Tibial nerve (tissue), 4 donors: ENCODE measurements around the gene PSME1. TPM values are rescaled to one million over a fixed set of nuclear protein-coding genes. Genes with fewer than 3 reads are reported as not detected.

Experiments used
- DNase-seq, 2 donors: peaks; one replicate each; pipeline ENCODE4 v3.0.0-alpha.2; 2019; ENCODE audit warnings: low spot score in 2 of 2
- H3K27ac ChIP-seq, 4 donors: fragments of 200-600 bp; sonication (generic) in 3 of 4; one replicate each; pipeline ENCODE4 v1.5.1; 2017 to 2019; ENCODE audit warnings: mild to moderate bottlenecking in 1 of 4
- H3K27me3 ChIP-seq, 2 donors: fragments of 200-600 bp; sonication (generic) in 1 of 2; one replicate each; pipeline versions ENCODE4 v1.5.1 to v1.6.0; 2017 to 2019
- H3K36me3 ChIP-seq, 3 donors: fragments of 200-600 bp; sonication (generic); one replicate each; pipeline ENCODE4 v1.5.1; 2018 to 2019
- H3K4me1 ChIP-seq, 4 donors: fragments of 200-600 bp; sonication (generic) in 3 of 4; one replicate each; pipeline ENCODE4 v1.5.1; 2017 to 2019
- H3K4me3 ChIP-seq, 4 donors: fragments of 200-600 bp; sonication (generic) in 3 of 4; one replicate each; pipeline ENCODE4 v1.5.1; 2017 to 2019; ENCODE audit warnings: mild to moderate bottlenecking in 1 of 4, moderate library complexity in 1 of 4
- H3K9me3 ChIP-seq, 4 donors: fragments of 200-600 bp; sonication (generic) in 3 of 4; one replicate each; pipeline ENCODE4 v1.5.1; 2017 to 2019
- EP300 ChIP-seq, 2 donors: sonication (generic); formaldehyde crosslinking; IDR thresholded peaks; one replicate each; pipeline ENCODE4 v1.6.1; 2017; ENCODE audit warnings: antibody characterized with exemption in 2 of 2, mild to moderate bottlenecking in 1 of 2
- POLR2A ChIP-seq, 2 donors: fragments of 450-650 bp; IDR thresholded peaks; one replicate each; pipeline ENCODE4 v1.6.1; 2017; ENCODE audit warnings: antibody characterized with exemption in 2 of 2, mild to moderate bottlenecking in 2 of 2, moderate library complexity in 2 of 2
- WGBS, 2 donors: methylation state at CpG; one replicate each; pipeline ENCODE4 v1.1.5; 2018; 5-methylcytosine and 5-hydroxymethylcytosine counted together
- small RNA-seq: library from RNA; depleted of rRNA; stranded (forward); fragments of <200 nt; gene quantifications from one replicate; pipeline ENCODE3, GENCODE V24; 2016
- total RNA-seq, 4 donors: library from RNA; depleted of rRNA; stranded (reverse); fragments of >200 nt; gene quantifications; one replicate each; pipeline ENCODE4 v1.1.0, GENCODE V29; 2016
- TF ChIP-seq, protein P1 (sequence below), 5 experiments: fragments of 200-600 bp in 3 of 5; fragments of 450-650 bp in 2 of 5; sonication (generic) in 3 of 5; IDR thresholded peaks; one replicate each; pipeline ENCODE4 v1.5.1; 2016 to 2019; ENCODE audit warnings: antibody characterized with exemption in 5 of 5, mild to moderate bottlenecking in 3 of 5, moderate library complexity in 2 of 5

PSME1 gene
- total RNA-seq, 4 donors from 2014 or later = 96.9 to 130 (median 110) TPM

GRCh38 chr14:24187539-24187915 lies 51.5 kb downstream of the PSME1 start:
- peaks cover 0 to 73% (median 2%) of the 10 kb centered on the region in 3 donors for H3K36me3 ChIP-seq
- DNase-seq = no peak
- TF ChIP-seq POLR2A (IDR thresholded peaks at IDR 0.05) (no peak), EP300 (IDR thresholded peaks at IDR 0.05) (no peak)
- TF ChIP-seq, protein P1, sequence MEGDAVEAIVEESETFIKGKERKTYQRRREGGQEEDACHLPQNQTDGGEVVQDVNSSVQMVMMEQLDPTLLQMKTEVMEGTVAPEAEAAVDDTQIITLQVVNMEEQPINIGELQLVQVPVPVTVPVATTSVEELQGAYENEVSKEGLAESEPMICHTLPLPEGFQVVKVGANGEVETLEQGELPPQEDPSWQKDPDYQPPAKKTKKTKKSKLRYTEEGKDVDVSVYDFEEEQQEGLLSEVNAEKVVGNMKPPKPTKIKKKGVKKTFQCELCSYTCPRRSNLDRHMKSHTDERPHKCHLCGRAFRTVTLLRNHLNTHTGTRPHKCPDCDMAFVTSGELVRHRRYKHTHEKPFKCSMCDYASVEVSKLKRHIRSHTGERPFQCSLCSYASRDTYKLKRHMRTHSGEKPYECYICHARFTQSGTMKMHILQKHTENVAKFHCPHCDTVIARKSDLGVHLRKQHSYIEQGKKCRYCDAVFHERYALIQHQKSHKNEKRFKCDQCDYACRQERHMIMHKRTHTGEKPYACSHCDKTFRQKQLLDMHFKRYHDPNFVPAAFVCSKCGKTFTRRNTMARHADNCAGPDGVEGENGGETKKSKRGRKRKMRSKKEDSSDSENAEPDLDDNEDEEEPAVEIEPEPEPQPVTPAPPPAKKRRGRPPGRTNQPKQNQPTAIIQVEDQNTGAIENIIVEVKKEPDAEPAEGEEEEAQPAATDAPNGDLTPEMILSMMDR (IDR thresholded peaks at IDR 0.05) = no peak
- H3K27me3 ChIP-seq = no peaks in the 10 kb centered on the region
- WGBS, 2 donors = 81 to 89% methylated on average over 2 of the region's 2 CpGs
- H3K4me1 ChIP-seq = peaks cover 0 to 34% (median 11%) of the 10 kb centered on the region in 4 donors
- no peaks in the 10 kb centered on the region for H3K9me3 ChIP-seq
- H3K27ac ChIP-seq = peak overlapping the region in 1 of 4 donors; percentile 87
- H3K4me3 ChIP-seq = peak overlapping the region in 2 of 4 donors; percentile 59 to 86

Small RNA genes within 50 kb of the gene (small RNA-seq; reads per million reads assigned to genes)
- gene IPO4 = not detected
- gene IRF9 = not detected
- gene RNA5SP383 = not detected

Other genes starting within 250 kb of the PSME1 start
- gene DHRS4, start 182.4 kb upstream of the PSME1 start, total RNA-seq = 10 to 100 TPM; 28.8 to 61.5 (median 49.8) TPM
- gene DHRS4L2, start 147.3 kb upstream of the PSME1 start, total RNA-seq = 10 to 100 TPM; 15.3 to 19.6 (median 17.7) TPM
- gene CARMIL3, start 84.2 kb upstream of the PSME1 start, total RNA-seq = under 1 TPM in 3 of 4 donors, not detected in 1; 0.42 to 0.60 (median 0.44) TPM
- not detected for gene CPNE6, start 64.6 kb upstream of the PSME1 start, total RNA-seq
- 10 to 100 TPM; 28.9 to 49.2 (median 34.3) TPM for gene PCK2, start 41.9 kb upstream of the PSME1 start, total RNA-seq
- gene DCAF11, start 21.4 kb upstream of the PSME1 start, total RNA-seq = 100 to 1,000 TPM in 2 of 4 donors, 10 to 100 TPM in 2; 68.9 to 126 (median 98.9) TPM
- gene NRL, start 21.2 kb upstream of the PSME1 start, total RNA-seq = 1 to 10 TPM; 4.8 to 7.0 (median 5.9) TPM
- gene FITM1, start 5.5 kb upstream of the PSME1 start, total RNA-seq = 1 to 10 TPM in 1 of 4 donors, under 1 TPM in 1, not detected in 2; 0.78 to 1.3 TPM
- 10 to 100 TPM in 2 of 4 donors, 1 to 10 TPM in 2; 9.2 to 22.7 (median 14.4) TPM for gene EMC9, start 5.4 kb downstream of the PSME1 start, total RNA-seq
- gene PSME2, start 10.4 kb downstream of the PSME1 start, total RNA-seq = 10 to 100 TPM; 33.7 to 64.0 (median 51.9) TPM
- gene RNF31, start 11.3 kb downstream of the PSME1 start, total RNA-seq = 100 to 1,000 TPM in 1 of 4 donors, 10 to 100 TPM in 3; 33.5 to 112 (median 72.9) TPM
- 100 to 1,000 TPM in 1 of 4 donors, 10 to 100 TPM in 3; 55.7 to 106 (median 65.8) TPM for gene IRF9, start 25.1 kb downstream of the PSME1 start, total RNA-seq
- gene REC8, start 35.9 kb downstream of the PSME1 start, total RNA-seq = 10 to 100 TPM in 3 of 4 donors, 1 to 10 TPM in 1; 6.5 to 25.5 (median 16.3) TPM
- gene IPO4, start 52.6 kb downstream of the PSME1 start, total RNA-seq = 10 to 100 TPM; 19.4 to 88.5 (median 26.9) TPM
- gene TM9SF1, start 59.2 kb downstream of the PSME1 start, total RNA-seq = 10 to 100 TPM; 46.8 to 61.3 (median 54.6) TPM
- not detected for gene TSSK4, start 69.5 kb downstream of the PSME1 start, total RNA-seq
- 100 to 1,000 TPM in 1 of 4 donors, 10 to 100 TPM in 3; 43.9 to 118 (median 82.1) TPM for gene CHMP4A, start 77.3 kb downstream of the PSME1 start, total RNA-seq
- gene MDP1, start 79.9 kb downstream of the PSME1 start, total RNA-seq = 10 to 100 TPM; 16.5 to 48.3 (median 28.9) TPM
- 100 to 1,000 TPM in 2 of 4 donors, 10 to 100 TPM in 2; 68.6 to 109 (median 98.3) TPM for gene NEDD8, start 96.2 kb downstream of the PSME1 start, total RNA-seq
- gene GMPR2, start 96.7 kb downstream of the PSME1 start, total RNA-seq = 10 to 100 TPM; 46.5 to 63.4 (median 57.2) TPM
- gene TINF2, start 106.4 kb downstream of the PSME1 start, total RNA-seq = 10 to 100 TPM; 53.9 to 66.4 (median 60.8) TPM
- 10 to 100 TPM; 13.5 to 53.5 (median 19.4) TPM for gene TGM1, start 127.0 kb downstream of the PSME1 start, total RNA-seq
- 10 to 100 TPM; 36.5 to 68.4 (median 42.9) TPM for gene RABGGTA, start 135.4 kb downstream of the PSME1 start, total RNA-seq
- 10 to 100 TPM; 15.7 to 43.5 (median 22.6) TPM for gene DHRS1, start 163.6 kb downstream of the PSME1 start, total RNA-seq
- gene NOP9, start 163.7 kb downstream of the PSME1 start, total RNA-seq = 10 to 100 TPM; 17.0 to 24.9 (median 20.4) TPM
- gene CIDEB, start 171.8 kb downstream of the PSME1 start, total RNA-seq = 10 to 100 TPM in 3 of 4 donors, 1 to 10 TPM in 1; 9.4 to 34.5 (median 14.2) TPM
- gene LTB4R2, start 173.9 kb downstream of the PSME1 start, total RNA-seq = 10 to 100 TPM; 15.5 to 31.5 (median 20.2) TPM
- 10 to 100 TPM in 3 of 4 donors, 1 to 10 TPM in 1; 8.4 to 14.4 (median 11.8) TPM for gene LTB4R, start 175.3 kb downstream of the PSME1 start, total RNA-seq
- 10 to 100 TPM; 32.0 to 68.1 (median 53.2) TPM for gene ADCY4, start 198.9 kb downstream of the PSME1 start, total RNA-seq
- gene RIPK3, start 203.8 kb downstream of the PSME1 start, total RNA-seq = 1 to 10 TPM; 4.0 to 9.6 (median 9.0) TPM
- gene NFATC4, start 232.0 kb downstream of the PSME1 start, total RNA-seq = 100 to 1,000 TPM in 2 of 4 donors, 10 to 100 TPM in 2; 58.6 to 132 (median 99.1) TPM